AG04450 (cell line): Measurements from ENCODE around the gene TMC1. TPM values are rescaled to one million over a fixed set of nuclear protein-coding genes. Genes with fewer than 3 reads are reported as not detected.
"Not testable (repeated sequence)": the region's sequence is repeated elsewhere in the genome, so short reads cannot be mapped to it uniquely, and the experiment has no call there.

Experiments
- CTCF ChIA-PET: fragments of 300-600, 350-600 bp; formaldehyde crosslinking; extraction: SDS; loops from one replicate; lab custom pipeline; 2022; ENCODE audit warnings: antibody characterized with exemption, inconsistent platforms; lab: Charles Lee
- POLR2A ChIA-PET: fragments of 350-600 bp; formaldehyde crosslinking; extraction: SDS; loops from one replicate; lab custom pipeline; 2021; ENCODE audit warnings: antibody characterized with exemption, inconsistent platforms; lab: Yijun Ruan, JAX
- DNase-seq: peaks from one replicate; pipeline ENCODE4 v3.0.0-alpha.2; 2011; ENCODE audit warnings: low read depth, low spot score
- H3K27ac ChIP-seq: one replicate; pipeline ENCODE4 v1.5.1; 2012; ENCODE audit warnings: low read depth, low read length, control low read depth
- H3K27me3 ChIP-seq: one replicate; pipeline ENCODE4 v1.6.0; 2012; ENCODE audit warnings: low read length; ENCODE audit not compliant: control insufficient read depth, insufficient read depth
- H3K4me3 ChIP-seq: 2 replicates; pipeline ENCODE4 v1.5.1; 2011; ENCODE audit warnings: mild to moderate bottlenecking, low read depth, low read length, control low read depth
- H3K9me3 ChIP-seq: 2 replicates; pipeline ENCODE4 v1.5.1; 2012; ENCODE audit warnings: low read length; ENCODE audit not compliant: control insufficient read depth, insufficient read depth
- CTCF ChIP-seq: IDR thresholded peaks from 2 replicates; pipeline ENCODE4 v1.5.1; 2011; ENCODE audit warnings: low read depth, low read length, control low read depth, inconsistent platforms
- polyA minus RNA-seq: library from RNA; depleted of rRNA, polyadenylated mRNA; stranded (reverse); fragments of >200 nt; gene quantifications from 2 replicates; pipeline ENCODE4 v1.2.3, GENCODE V29; 2011; rRNA and poly(A)+ RNA removed
- polyA plus RNA-seq: library from polyadenylated mRNA; depleted of rRNA; stranded (reverse); fragments of >200 nt; gene quantifications from 2 replicates; pipeline ENCODE4 v1.2.3, GENCODE V29; 2011; rRNA removed

TMC1 gene
- polyA plus RNA-seq (0.11 TPM in 1 of 2 replicates, not detected in the other), polyA minus RNA-seq (0.39 TPM in 1 of 2 replicates, not detected in the other)

DNA sequence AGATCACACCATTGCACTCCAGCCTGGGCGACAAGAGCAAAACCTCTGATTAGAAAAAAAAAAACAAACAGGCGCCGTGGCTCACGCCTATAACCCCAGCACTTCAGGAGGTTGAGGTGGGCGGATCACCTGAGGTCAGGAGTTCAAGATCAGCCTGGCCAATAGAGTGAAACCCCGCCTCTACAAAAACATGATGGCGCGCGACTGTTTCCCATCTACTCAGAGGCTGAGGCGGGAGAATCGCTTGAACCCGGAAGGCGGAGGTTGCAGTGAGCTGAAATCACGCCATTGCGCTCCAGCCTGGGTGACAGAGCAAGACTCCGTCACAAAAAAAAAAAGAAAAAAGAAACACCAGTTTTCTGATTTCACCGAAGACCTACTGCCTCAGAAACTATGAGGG, at the start of gene TMC1:
Gene TMC1 (plus strand): TSS at position 193 of the 400 bp plus-strand sequence. CDS start 127,041 bp downstream, outside the sequence.
- H3K4me3 ChIP-seq, POLR2A ChIA-PET: not testable (repeated sequence)

GRCh38 chr9:72473474-72474261, 47.7 kb upstream of the TMC1 start:
- no peak for TF ChIP-seq CTCF
- H3K4me3 ChIP-seq: no peak overlapping the region
- H3K27ac ChIP-seq: peak overlapping the region; percentile 80
- DNase-seq: no peak
- POLR2A ChIA-PET: interaction anchor here (0.7 to 1.7 kb wide), 5 partner anchors 8 to 112 kb away, joined by 3 to 14 read pairs (median 5); partner anchors contain the start of gene ZFAND5
- no peaks in the 10 kb centered on the region for H3K27me3 ChIP-seq
- CTCF ChIA-PET: no interaction called here
- H3K9me3 ChIP-seq: no peaks in the 10 kb centered on the region

More for the DNA sequence above, at the start of gene TMC1:
- H3K9me3 ChIP-seq, CTCF ChIA-PET, DNase-seq, H3K27me3 ChIP-seq, H3K27ac ChIP-seq: not testable (repeated sequence)

DNA sequence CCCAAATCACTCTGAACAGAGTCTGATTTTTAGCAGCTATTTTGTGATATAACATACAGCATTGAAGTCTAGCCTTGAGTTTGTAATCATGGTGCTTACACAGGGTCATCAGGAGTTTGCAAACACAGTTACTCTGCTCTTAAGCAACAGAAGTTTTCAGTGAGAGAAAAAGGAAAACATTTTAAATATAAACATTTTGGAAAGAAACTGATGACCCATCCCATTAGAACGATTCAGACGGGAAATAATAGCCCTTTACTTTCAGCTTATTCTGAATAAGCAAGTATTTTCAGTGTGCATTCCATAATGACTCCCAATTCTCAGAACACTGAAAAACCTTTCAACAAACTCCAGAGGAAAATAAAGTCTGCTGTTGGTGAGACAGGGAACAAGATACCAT, 46.7 kb upstream of the TMC1 start:
- peak overlapping the region; percentile 68 for H3K27ac ChIP-seq
- CTCF ChIA-PET: no interaction called here
- POLR2A ChIA-PET: interaction anchor here (0.6 to 1.7 kb wide), 6 partner anchors 9 to 112 kb away, joined by 4 to 14 read pairs (median 5); partner anchors contain the start of gene ZFAND5
- DNase-seq: peak; percentile 54
- no peak overlapping the region for H3K4me3 ChIP-seq
- TF ChIP-seq CTCF: no peak
- no peaks in the 10 kb centered on the region for H3K27me3 ChIP-seq
- no peaks in the 10 kb centered on the region for H3K9me3 ChIP-seq

- Histone ChIP-seq H3K27ac (no peak overlapping the region), H3K9me3 (no peaks in the 10 kb centered on the region), H3K4me3 (no peak overlapping the region), H3K27me3 (no peaks in the 10 kb centered on the region)
- ChIA-PET CTCF (no interaction called here), POLR2A (no interaction called here)
- no peak for TF ChIP-seq CTCF
- no peak for DNase-seq
Measured at GRCh38 chr9:72476100-72476499, 45.3 kb upstream of the TMC1 start.

GRCh38 chr9:72476617-72477437, 44.6 kb upstream of the TMC1 start:
- H3K27ac ChIP-seq: no peak overlapping the region
- POLR2A ChIA-PET: interaction anchor here (1.1 to 1.3 kb wide), 3 partner anchors 77 to 109 kb away, joined by 3 to 5 read pairs (median 4); no protein-coding TSS in a partner anchor

More at GRCh38 chr9:72476617-72477437, 44.6 kb upstream of the TMC1 start:
- CTCF ChIA-PET: interaction anchor here (1.1 kb wide), 1 partner anchor 380 kb away, joined by 3 read pairs; no protein-coding TSS in a partner anchor
- no peaks in the 10 kb centered on the region for H3K9me3 ChIP-seq
- no peak for TF ChIP-seq CTCF
- no peaks in the 10 kb centered on the region for H3K27me3 ChIP-seq
- no peak for DNase-seq
- H3K4me3 ChIP-seq: no peak overlapping the region
